LNCaP clone FGC (cell line): ENCODE measurements around the gene CTRB2.

Experiments used
- DNase-seq: peaks from one replicate; pipeline ENCODE4 v3.0.0-alpha.2; 2011; ENCODE audit warnings: low read depth
- H3K4me3 ChIP-seq: 2 replicates; pipeline ENCODE4 v1.5.1; 2011; ENCODE audit warnings: mild to moderate bottlenecking, low read depth, low read length, control low read depth
- TF ChIP-seq, protein P1 (sequence below): IDR thresholded peaks from 2 replicates; pipeline ENCODE4 v1.5.1; 2012; ENCODE audit warnings: mild to moderate bottlenecking; ENCODE audit not compliant: control insufficient read depth, insufficient read depth; ENCODE audit errors: extremely low read depth

Gene CTRB2

DNA sequence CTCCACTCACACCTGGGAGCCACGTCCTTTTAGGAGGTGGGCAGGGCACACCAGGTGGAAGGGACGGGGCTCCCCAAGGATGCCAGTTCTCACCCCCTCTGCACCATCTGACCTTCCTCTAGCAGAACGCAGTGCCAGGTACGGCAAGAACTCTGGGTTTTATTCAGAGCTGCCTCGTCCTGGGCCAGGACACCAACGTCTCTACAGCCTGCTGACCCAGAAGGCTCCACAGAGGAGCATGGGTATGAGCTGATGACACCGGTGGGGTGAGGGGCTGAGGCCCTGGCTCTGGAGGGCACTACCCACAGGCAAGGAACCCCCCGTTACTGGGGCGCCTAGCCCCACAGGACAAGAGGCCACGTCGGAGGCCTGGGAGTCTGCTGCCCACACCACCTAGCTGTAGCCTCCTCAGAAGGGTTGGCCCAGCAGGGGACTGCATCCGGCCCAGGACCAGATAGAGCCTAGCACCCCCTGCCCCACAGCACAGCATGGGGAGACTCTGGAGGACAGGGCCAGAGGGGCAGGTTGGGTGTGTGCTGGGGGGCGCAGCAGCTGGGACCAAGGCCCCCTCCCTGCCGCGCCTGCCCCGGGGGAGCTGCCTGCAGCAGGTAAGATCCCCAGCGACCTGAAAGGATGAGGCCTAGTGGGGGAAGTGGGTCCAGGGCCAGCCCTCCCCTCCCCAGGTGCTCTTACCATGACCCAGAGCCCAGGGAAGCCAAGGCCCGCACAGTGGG lies 30.6 kb upstream of the CTRB2 start:
- H3K4me3 ChIP-seq = no peak overlapping the region
- TF ChIP-seq, protein P1, sequence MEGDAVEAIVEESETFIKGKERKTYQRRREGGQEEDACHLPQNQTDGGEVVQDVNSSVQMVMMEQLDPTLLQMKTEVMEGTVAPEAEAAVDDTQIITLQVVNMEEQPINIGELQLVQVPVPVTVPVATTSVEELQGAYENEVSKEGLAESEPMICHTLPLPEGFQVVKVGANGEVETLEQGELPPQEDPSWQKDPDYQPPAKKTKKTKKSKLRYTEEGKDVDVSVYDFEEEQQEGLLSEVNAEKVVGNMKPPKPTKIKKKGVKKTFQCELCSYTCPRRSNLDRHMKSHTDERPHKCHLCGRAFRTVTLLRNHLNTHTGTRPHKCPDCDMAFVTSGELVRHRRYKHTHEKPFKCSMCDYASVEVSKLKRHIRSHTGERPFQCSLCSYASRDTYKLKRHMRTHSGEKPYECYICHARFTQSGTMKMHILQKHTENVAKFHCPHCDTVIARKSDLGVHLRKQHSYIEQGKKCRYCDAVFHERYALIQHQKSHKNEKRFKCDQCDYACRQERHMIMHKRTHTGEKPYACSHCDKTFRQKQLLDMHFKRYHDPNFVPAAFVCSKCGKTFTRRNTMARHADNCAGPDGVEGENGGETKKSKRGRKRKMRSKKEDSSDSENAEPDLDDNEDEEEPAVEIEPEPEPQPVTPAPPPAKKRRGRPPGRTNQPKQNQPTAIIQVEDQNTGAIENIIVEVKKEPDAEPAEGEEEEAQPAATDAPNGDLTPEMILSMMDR = no peak
- DNase-seq = no peak

- H3K4me3 ChIP-seq = no peak overlapping the region
- no peak for DNase-seq
- TF ChIP-seq, protein P1 = no peak
Observed at GRCh38 chr16:75236736-75237397, 29.9 kb upstream of the CTRB2 start.

GRCh38 chr16:75236232-75236631 lies 29.3 kb upstream of the CTRB2 start:
- TF ChIP-seq, protein P1 = no peak
- no peak for DNase-seq
- no peak overlapping the region for H3K4me3 ChIP-seq

GRCh38 chr16:75235721-75236193 lies 28.8 kb upstream of the CTRB2 start:
- TF ChIP-seq, protein P1 = no peak
- no peak overlapping the region for H3K4me3 ChIP-seq
- DNase-seq = no peak

- no peak overlapping the region for H3K4me3 ChIP-seq
- no peak for DNase-seq
- TF ChIP-seq, protein P1 = no peak
Observed at GRCh38 chr16:75234856-75235696, 28.1 kb upstream of the CTRB2 start.

GRCh38 chr16:75233611-75233938 lies 26.6 kb upstream of the CTRB2 start:
- H3K4me3 ChIP-seq = no peak overlapping the region
- no peak for DNase-seq
- TF ChIP-seq, protein P1 = no peak
